Vagina (tissue), 2 donors: ENCODE data around the gene AQP5. TPM values are rescaled to one million over a fixed set of nuclear protein-coding genes. Genes with fewer than 3 reads are reported as not detected.

ENCODE experiments used
- DNase-seq, 2 donors: peaks; one replicate each; pipeline ENCODE4 v3.0.0-alpha.2; 2017; ENCODE audit errors: extremely low spot score in 2 of 2
- H3K27ac ChIP-seq: fragments of 200-600 bp; sonication (generic); one replicate; pipeline ENCODE4 v1.5.1; 2019
- H3K27me3 ChIP-seq: fragments of 200-600 bp; sonication (generic); one replicate; pipeline ENCODE4 v1.5.1; 2019
- H3K36me3 ChIP-seq, 2 donors: fragments of 200-600 bp; sonication (generic); one replicate each; pipeline ENCODE4 v1.5.1; 2017 to 2019
- H3K4me1 ChIP-seq: fragments of 200-600 bp; sonication (generic); one replicate; pipeline ENCODE4 v1.5.1; 2019
- H3K4me3 ChIP-seq, 2 donors: fragments of 200-600 bp; sonication (generic); 1 replicate in 1 of 2; 2 replicates in 1 of 2; pipeline ENCODE4 v1.5.1; 2016 to 2019
- H3K9me3 ChIP-seq: fragments of 200-600 bp; sonication (generic); one replicate; pipeline ENCODE4 v1.5.1; 2019
- CTCF ChIP-seq, 3 experiments: fragments of 450-650 bp in 2 of 3; fragments of 200-600 bp in 1 of 3; sonication (generic) in 1 of 3; IDR thresholded peaks; one replicate each; pipeline ENCODE4 v1.5.1; 2017 to 2019; ENCODE audit warnings: antibody characterized with exemption in 3 of 3, mild to moderate bottlenecking in 2 of 3, moderate library complexity in 2 of 3
- POLR2A ChIP-seq, 2 donors: fragments of 450-650 bp; IDR thresholded peaks; one replicate each; pipeline ENCODE4 v1.6.1; 2017; ENCODE audit warnings: antibody characterized with exemption in 2 of 2, mild to moderate bottlenecking in 2 of 2, moderate library complexity in 2 of 2
- POLR2AphosphoS5 ChIP-seq, 2 donors: sonication (generic); formaldehyde crosslinking; IDR thresholded peaks; one replicate each; pipeline ENCODE4 v1.9.0; 2017; ENCODE audit warnings: antibody characterized with exemption in 2 of 2, mild to moderate bottlenecking in 2 of 2, low read depth in 1 of 2; ENCODE audit not compliant: insufficient read depth in 1 of 2
- intact Hi-C: fragments of 100-400 bp; cut with DNase I; formaldehyde crosslinking; loops from one replicate; pipeline ENCODE4 v1.15.1; 2023
- total RNA-seq: library from RNA; depleted of rRNA; stranded (reverse); fragments of >200 nt; gene quantifications from one replicate; pipeline ENCODE4 v1.2.3, GENCODE V29; 2016

Gene AQP5
- total RNA-seq, 1 donor from 2014 or later: not detected

- no peak for TF ChIP-seq CTCF (IDR thresholded peaks at IDR 0.05)
- TF ChIP-seq POLR2A (IDR thresholded peaks at IDR 0.05): no peak
- no peak for TF ChIP-seq POLR2AphosphoS5 (IDR thresholded peaks at IDR 0.05; ENCODE audit: insufficient read depth in 1 of 2, low read depth in 1 of 2)
- no peaks in the 10 kb centered on the region for H3K9me3 ChIP-seq
- intact Hi-C loops: no loop called here
- DNase-seq: no peak
- no peaks in the 10 kb centered on the region for H3K27me3 ChIP-seq
- no peak overlapping the region for H3K4me3 ChIP-seq
- H3K27ac ChIP-seq: no peak overlapping the region
- H3K4me1 ChIP-seq: no peaks in the 10 kb centered on the region
- H3K36me3 ChIP-seq: no peaks in the 10 kb centered on the region
These were observed 27.2 kb upstream of the AQP5 start for GRCh38 chr12:49934505-49934904.

- Histone ChIP-seq H3K9me3 (no peaks in the 10 kb centered on the region), H3K4me3 (no peak overlapping the region), H3K27me3 (no peaks in the 10 kb centered on the region), H3K4me1 (no peaks in the 10 kb centered on the region), H3K36me3 (no peaks in the 10 kb centered on the region), H3K27ac (no peak overlapping the region)
- TF ChIP-seq POLR2A (IDR thresholded peaks at IDR 0.05): no peak
- no peak for TF ChIP-seq CTCF (IDR thresholded peaks at IDR 0.05)
- no peak for TF ChIP-seq POLR2AphosphoS5 (IDR thresholded peaks at IDR 0.05; ENCODE audit: insufficient read depth in 1 of 2, low read depth in 1 of 2)
- DNase-seq: no peak
- intact Hi-C loops: no loop called here
These were observed 24.7 kb upstream of the AQP5 start for GRCh38 chr12:49936925-49937324.

GRCh38 chr12:49937639-49938300 lies 23.9 kb upstream of the AQP5 start:
- H3K36me3 ChIP-seq: no peaks in the 10 kb centered on the region
- no peaks in the 10 kb centered on the region for H3K9me3 ChIP-seq
- TF ChIP-seq POLR2AphosphoS5 (IDR thresholded peaks at IDR 0.05; ENCODE audit: insufficient read depth in 1 of 2, low read depth in 1 of 2) (no peak), POLR2A (IDR thresholded peaks at IDR 0.05) (no peak), CTCF (IDR thresholded peaks at IDR 0.05) (no peak)
- DNase-seq: no peak
- no peaks in the 10 kb centered on the region for H3K27me3 ChIP-seq
- intact Hi-C loops: no loop called here
- H3K27ac ChIP-seq: no peak overlapping the region
- H3K4me1 ChIP-seq: no peaks in the 10 kb centered on the region
- no peak overlapping the region for H3K4me3 ChIP-seq

GRCh38 chr12:49939307-49939706 lies 22.4 kb upstream of the AQP5 start:
- H3K4me1 ChIP-seq: peaks cover 5% of the 10 kb centered on the region
- no peak overlapping the region for H3K4me3 ChIP-seq
- H3K36me3 ChIP-seq: no peaks in the 10 kb centered on the region
- no peak overlapping the region for H3K27ac ChIP-seq
- no peak for TF ChIP-seq CTCF (IDR thresholded peaks at IDR 0.05)
- no peak for TF ChIP-seq POLR2A (IDR thresholded peaks at IDR 0.05)
- no peak for TF ChIP-seq POLR2AphosphoS5 (IDR thresholded peaks at IDR 0.05; ENCODE audit: insufficient read depth in 1 of 2, low read depth in 1 of 2)
- no peaks in the 10 kb centered on the region for H3K27me3 ChIP-seq
- no peaks in the 10 kb centered on the region for H3K9me3 ChIP-seq
- intact Hi-C loops: no loop called here
- no peak for DNase-seq

- TF ChIP-seq CTCF (IDR thresholded peaks at IDR 0.05) (no peak), POLR2A (IDR thresholded peaks at IDR 0.05) (no peak), POLR2AphosphoS5 (IDR thresholded peaks at IDR 0.05; ENCODE audit: insufficient read depth in 1 of 2, low read depth in 1 of 2) (no peak)
- intact Hi-C loops: no loop called here
These were observed 22.0 kb upstream of the AQP5 start for GRCh38 chr12:49939707-49940106.

More at GRCh38 chr12:49939707-49940106, 22.0 kb upstream of the AQP5 start:
- no peak for DNase-seq
- H3K36me3 ChIP-seq: no peaks in the 10 kb centered on the region
- H3K4me3 ChIP-seq: no peak overlapping the region
- H3K4me1 ChIP-seq: peaks cover 5% of the 10 kb centered on the region
- H3K9me3 ChIP-seq: no peaks in the 10 kb centered on the region
- H3K27me3 ChIP-seq: no peaks in the 10 kb centered on the region
- H3K27ac ChIP-seq: no peak overlapping the region
